ENCODE measurements around the gene PCLO.

DNA sequence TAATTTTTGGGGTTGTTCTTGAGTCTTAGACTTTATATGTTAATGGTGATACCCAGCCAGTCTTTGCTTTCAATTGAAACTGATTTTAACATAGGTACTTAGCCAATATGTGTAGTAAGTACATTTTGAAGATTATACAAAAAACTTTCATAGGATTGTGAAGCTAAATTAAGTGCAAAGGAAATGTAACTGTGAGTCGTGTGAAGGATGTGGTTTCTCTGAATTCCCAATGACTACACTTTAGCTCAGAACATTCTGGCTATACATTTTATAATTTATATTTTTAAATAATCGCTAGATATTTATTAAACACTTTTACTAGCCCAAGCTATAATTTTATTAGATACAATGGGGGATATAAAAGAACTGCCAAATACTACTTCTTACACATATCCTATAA, 359.3 kb downstream of the PCLO start:
- TF ChIP-seq, protein P1, sequence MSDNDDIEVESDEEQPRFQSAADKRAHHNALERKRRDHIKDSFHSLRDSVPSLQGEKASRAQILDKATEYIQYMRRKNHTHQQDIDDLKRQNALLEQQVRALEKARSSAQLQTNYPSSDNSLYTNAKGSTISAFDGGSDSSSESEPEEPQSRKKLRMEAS (IDR thresholded peaks at IDR 0.05): no peak
- TF ChIP-seq, protein P2, sequence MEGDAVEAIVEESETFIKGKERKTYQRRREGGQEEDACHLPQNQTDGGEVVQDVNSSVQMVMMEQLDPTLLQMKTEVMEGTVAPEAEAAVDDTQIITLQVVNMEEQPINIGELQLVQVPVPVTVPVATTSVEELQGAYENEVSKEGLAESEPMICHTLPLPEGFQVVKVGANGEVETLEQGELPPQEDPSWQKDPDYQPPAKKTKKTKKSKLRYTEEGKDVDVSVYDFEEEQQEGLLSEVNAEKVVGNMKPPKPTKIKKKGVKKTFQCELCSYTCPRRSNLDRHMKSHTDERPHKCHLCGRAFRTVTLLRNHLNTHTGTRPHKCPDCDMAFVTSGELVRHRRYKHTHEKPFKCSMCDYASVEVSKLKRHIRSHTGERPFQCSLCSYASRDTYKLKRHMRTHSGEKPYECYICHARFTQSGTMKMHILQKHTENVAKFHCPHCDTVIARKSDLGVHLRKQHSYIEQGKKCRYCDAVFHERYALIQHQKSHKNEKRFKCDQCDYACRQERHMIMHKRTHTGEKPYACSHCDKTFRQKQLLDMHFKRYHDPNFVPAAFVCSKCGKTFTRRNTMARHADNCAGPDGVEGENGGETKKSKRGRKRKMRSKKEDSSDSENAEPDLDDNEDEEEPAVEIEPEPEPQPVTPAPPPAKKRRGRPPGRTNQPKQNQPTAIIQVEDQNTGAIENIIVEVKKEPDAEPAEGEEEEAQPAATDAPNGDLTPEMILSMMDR (IDR thresholded peaks at IDR 0.05; ENCODE audit: low read depth, low read length, missing input control): no peak
- TF ChIP-seq FOXA1 (IDR thresholded peaks at IDR 0.05): no peak
- no peak for TF ChIP-seq JUND (IDR thresholded peaks at IDR 0.05)
- no peak for TF ChIP-seq TAF1 (conservative IDR thresholded peaks at IDR 0.05)
- TF ChIP-seq, protein P3, sequence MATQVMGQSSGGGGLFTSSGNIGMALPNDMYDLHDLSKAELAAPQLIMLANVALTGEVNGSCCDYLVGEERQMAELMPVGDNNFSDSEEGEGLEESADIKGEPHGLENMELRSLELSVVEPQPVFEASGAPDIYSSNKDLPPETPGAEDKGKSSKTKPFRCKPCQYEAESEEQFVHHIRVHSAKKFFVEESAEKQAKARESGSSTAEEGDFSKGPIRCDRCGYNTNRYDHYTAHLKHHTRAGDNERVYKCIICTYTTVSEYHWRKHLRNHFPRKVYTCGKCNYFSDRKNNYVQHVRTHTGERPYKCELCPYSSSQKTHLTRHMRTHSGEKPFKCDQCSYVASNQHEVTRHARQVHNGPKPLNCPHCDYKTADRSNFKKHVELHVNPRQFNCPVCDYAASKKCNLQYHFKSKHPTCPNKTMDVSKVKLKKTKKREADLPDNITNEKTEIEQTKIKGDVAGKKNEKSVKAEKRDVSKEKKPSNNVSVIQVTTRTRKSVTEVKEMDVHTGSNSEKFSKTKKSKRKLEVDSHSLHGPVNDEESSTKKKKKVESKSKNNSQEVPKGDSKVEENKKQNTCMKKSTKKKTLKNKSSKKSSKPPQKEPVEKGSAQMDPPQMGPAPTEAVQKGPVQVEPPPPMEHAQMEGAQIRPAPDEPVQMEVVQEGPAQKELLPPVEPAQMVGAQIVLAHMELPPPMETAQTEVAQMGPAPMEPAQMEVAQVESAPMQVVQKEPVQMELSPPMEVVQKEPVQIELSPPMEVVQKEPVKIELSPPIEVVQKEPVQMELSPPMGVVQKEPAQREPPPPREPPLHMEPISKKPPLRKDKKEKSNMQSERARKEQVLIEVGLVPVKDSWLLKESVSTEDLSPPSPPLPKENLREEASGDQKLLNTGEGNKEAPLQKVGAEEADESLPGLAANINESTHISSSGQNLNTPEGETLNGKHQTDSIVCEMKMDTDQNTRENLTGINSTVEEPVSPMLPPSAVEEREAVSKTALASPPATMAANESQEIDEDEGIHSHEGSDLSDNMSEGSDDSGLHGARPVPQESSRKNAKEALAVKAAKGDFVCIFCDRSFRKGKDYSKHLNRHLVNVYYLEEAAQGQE (IDR thresholded peaks at IDR 0.05): no peak
- no peak for TF ChIP-seq NR2F2 (IDR thresholded peaks at IDR 0.05)
- no peak for TF ChIP-seq YY1 (IDR thresholded peaks at IDR 0.05)
- TF ChIP-seq EGR1 (IDR thresholded peaks at IDR 0.05; ENCODE audit: low read depth in 2 of 2): no peak
- TF ChIP-seq RAD21 (IDR thresholded peaks at IDR 0.05): no peak
- TF ChIP-seq GABPA (IDR thresholded peaks at IDR 0.05 in 1 of 2, conservative IDR thresholded peaks at IDR 0.05 in 1 of 2): no peak
- no peak for TF ChIP-seq ATF3 (IDR thresholded peaks at IDR 0.05)
- TF ChIP-seq HNF4G (IDR thresholded peaks at IDR 0.05): no peak
- no peak for TF ChIP-seq SP1 (IDR thresholded peaks at IDR 0.05)

All from liver (tissue), 3 donors.